Inferior parietal cortex (tissue), 1 donor: ENCODE results near the gene TP53AIP1.

Experiments
- DNase-seq: peaks from one replicate; pipeline ENCODE4 v3.0.0-alpha.2; 2016; ENCODE audit errors: extremely low spot score

TP53AIP1 gene

DNA sequence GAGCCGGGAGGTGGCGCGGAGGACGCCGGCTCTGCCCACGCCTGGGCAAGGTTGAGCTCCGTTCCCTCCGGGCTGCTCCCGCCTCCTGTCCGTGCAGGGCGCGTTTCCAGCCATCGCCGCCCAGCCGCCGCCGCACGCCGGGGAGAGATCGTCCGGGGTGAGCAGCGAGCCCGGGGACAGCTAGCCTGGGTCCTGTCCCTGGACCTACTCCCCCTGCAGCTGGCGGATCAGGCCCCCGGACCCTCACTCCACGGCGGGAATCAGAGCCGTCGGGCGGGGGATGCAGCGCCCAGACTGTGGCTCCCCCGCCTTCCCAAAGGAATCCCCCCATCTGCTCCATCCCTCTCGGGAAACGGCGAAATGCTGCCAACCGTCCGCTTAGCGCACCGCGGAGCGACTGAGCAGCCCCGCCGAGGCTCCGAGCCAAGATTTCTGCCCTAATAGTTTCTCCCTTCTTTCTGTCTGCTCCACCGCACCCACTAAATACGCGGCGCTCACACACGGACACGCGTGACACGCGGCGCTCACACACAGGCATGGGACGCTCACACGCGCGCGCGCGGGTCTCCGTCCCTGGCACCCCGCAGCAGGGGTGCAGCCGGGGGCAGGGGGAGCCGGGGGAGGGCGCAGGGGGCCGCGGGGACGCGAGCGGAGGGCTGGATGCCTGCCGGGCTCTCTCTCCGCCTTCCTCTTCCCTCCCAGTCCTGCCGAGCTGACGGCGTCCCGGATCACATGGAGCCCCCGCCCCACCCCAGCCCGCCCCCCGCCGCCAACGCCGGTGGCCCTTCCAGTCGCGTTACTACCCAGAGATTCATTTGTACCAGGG is 51.9 kb downstream of the TP53AIP1 start, which contains the start of gene KCNJ5:
Gene KCNJ5, plus strand, starts transcription at position 814 of the 826 bp plus-strand sequence. CDS start 19,918 bp downstream, outside the sequence.
- no peak for DNase-seq

DNA sequence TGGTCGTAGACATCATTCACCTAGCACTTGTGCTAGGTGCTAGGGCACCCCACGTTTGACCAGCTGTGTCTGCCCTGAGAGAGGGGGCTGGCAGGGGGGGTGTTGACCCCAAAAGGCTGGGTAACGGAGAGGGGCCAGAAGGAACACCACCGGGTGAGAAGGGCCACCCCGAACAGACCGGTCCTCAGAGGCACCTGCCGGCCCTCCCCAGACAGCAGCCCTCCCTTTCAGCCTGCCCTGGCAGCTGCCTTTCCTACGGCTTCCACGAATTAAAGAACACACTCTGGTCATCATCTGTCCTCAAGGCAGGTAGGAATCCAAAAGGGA is 52.5 kb downstream of the TP53AIP1 start:
- DNase-seq = no peak

DNA sequence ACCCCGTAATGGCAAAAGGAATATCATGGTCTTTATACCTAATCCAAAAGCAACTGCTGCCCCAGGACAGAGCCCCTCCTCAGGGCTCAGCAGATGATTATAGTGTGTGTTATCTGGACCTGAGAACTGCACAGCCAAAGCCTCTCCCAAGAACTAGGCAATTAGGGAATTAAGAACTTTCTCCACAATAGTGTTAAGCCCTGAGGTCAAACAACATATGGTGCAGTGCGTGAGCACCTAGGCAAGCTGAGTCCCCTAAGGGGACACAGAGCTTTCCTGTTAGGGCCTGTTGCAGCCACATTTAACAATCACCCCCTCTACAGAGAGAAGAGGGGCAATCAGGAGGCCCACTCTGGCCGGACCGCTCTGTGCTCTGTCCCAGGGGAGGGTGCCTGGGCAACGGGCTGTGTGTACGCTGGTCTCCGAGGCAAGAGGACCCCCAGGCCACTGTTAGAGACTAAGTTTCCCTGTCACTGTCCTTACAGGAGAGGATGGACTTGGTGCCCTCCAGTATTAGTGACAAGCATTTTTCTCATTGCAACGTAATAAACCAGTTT is 52.9 kb downstream of the TP53AIP1 start:
- no peak for DNase-seq

DNA sequence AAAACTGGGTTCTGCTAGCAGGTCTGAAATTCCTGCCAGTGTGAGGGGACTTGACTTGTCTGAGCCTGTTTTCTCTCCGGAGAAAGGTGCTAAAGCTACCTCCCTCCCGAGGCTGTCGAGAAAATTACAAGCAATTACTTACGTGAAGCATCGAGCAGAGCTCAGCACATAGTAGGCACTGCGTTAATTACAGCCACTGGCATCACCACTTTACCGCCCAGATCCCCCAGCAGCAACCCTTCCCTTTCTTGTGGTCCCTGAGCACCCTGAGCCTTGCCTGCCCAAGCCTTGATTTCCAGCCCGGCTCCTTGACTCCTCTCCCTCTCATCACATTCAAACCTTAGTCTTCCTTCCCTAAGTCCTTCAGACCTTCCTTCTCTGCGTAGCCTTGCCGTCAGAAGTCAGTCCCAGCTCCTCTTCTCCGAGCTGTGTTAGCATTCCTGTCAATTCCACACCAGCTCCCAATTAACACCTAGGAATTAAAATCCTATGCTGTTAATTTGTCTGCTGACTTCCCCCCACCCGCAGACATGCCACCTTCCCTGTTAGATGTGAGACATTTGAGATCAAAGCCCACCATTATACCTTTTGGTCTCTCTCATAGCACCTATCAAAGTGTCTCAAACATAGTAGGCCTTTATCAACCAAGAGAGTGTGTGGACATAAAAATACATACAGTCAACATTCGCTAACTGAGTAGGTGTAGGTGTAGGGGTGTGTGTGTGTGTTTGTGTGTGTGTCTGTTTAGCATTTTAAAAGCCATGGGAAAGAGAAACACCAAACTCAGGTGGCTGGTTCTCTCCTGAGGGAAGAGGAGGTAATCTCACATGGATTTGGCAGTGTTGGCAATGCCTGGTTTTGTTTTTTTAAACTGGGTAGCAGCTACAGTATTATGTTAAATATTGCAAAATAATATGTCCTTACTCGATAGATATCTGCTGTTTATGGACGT is 54.4 kb downstream of the TP53AIP1 start:
- DNase-seq = no peak

DNA sequence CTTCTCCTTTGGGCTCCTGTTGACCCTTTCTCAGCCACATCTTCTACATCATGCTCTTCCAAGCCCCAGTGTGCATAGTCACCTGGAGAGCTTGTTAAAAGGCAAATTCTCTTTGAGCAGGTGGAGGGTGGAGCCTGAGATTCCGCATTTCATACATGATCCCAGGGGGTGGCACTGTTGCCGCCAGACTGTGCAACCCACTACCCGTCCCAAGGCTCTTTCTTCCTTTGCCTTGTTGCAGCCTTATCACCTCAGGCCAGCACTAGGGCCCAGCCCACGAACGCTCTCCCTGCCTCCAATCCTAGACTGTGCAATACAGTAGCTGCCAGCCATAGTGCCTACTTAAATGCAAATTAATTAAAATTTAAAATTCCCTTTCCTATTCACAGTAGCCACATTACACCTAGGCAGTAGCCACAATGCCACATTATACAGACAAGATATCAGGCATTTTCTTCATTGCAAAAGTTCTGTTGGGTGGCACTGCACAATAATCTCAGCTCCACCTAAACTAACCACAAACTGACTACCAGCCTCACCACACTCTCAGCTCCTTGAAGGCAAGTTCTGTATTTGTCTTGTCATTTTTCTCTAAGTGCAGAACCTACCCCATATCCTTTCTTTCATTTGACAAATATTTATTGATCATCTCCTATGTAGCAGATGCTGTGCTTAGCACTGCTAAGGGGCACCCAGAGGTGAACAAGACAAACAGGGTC is 56.1 kb downstream of the TP53AIP1 start:
- no peak for DNase-seq
